A549 (cell line): ENCODE results near the gene MED4. TPM values are rescaled to one million over a fixed set of nuclear protein-coding genes. Genes with fewer than 3 reads are reported as not detected.

Experiments
- ATAC-seq, 2 experiments: fragments of 200-7000 bp in 1 of 2; fragments of >200 bp in 1 of 2; cut with Nextera tagmentation in 1 of 2; cut with Tn5 transposase in 1 of 2; 3 replicates each; pipeline versions ENCODE4 v1.8.0 to v1.9.1; 2018 to 2020; ENCODE audit warnings: mild to moderate bottlenecking in 1 of 2, moderate library complexity in 1 of 2
- CTCF ChIA-PET: fragments of 300-600 bp; sonication (Branson Sonifier 250); formaldehyde crosslinking; extraction: SDS; loops from one replicate; lab custom pipeline; 2021; ENCODE audit warnings: antibody characterized with exemption, inconsistent platforms; lab: Yijun Ruan, JAX
- POLR2A ChIA-PET: fragments of 350-600 bp; formaldehyde crosslinking; extraction: SDS; loops from one replicate; lab custom pipeline; 2021; ENCODE audit warnings: antibody characterized with exemption, inconsistent platforms; lab: Yijun Ruan, JAX
- DNase-seq, 2 experiments: peaks; one replicate each; pipeline versions ENCODE4 v3.0.0 to v3.0.0-alpha.2; 2011 to 2016; ENCODE audit warnings: low read depth in 1 of 2, low spot score in 1 of 2
- FAIRE-seq: peaks from 2 replicates; lab custom pipeline; 2011; peaks lifted over from hg19 to GRCh38; lab: Jason Lieb, UNC
- H3K27ac ChIP-seq, 2 experiments: fragments of >200 bp; sonication (Bioruptor Twin); formaldehyde crosslinking; 3 replicates each; pipeline ENCODE4 v1.5.1; 2016 to 2017
- H3K4me1 ChIP-seq: fragments of >200 bp; sonication (Bioruptor Twin); formaldehyde crosslinking; 3 replicates; pipeline ENCODE4 v1.6.1; 2016
- H3K4me2 ChIP-seq: fragments of >200 bp; sonication (Bioruptor Twin); formaldehyde crosslinking; 3 replicates; pipeline ENCODE4 v1.6.1; 2016
- H3K4me3 ChIP-seq: fragments of >200 bp; sonication (Bioruptor Twin); formaldehyde crosslinking; 3 replicates; pipeline ENCODE4 v1.5.1; 2016
- H3K9me3 ChIP-seq: fragments of >200 bp; sonication (Bioruptor Twin); formaldehyde crosslinking; 3 replicates; pipeline ENCODE4 v1.6.1; 2016
- CBX2 ChIP-seq: fragments of 200-600 bp; sonication (generic); IDR thresholded peaks from 2 replicates; pipeline ENCODE4 v1.6.1; 2016; ENCODE audit warnings: low read depth, mild to moderate bottlenecking, borderline replicate concordance
- CEBPB ChIP-seq, 2 experiments: fragments of >200 bp in 1 of 2; sonication (Bioruptor Twin) in 1 of 2; formaldehyde crosslinking in 1 of 2; IDR thresholded peaks; 2 replicates each; pipeline ENCODE4 v1.6.1; 2012 to 2016
- CHD2 ChIP-seq: fragments of 150-350 bp; IDR thresholded peaks from 2 replicates; pipeline ENCODE4 v1.6.1; 2014; ENCODE audit warnings: low read length; ENCODE audit not compliant: partially characterized antibody
- EHF ChIP-seq: fragments of 250-450 bp; sonication (Bioruptor Pico); IDR thresholded peaks from 2 replicates; pipeline ENCODE4 v1.5.0; 2020; ENCODE audit warnings: mild to moderate bottlenecking
- EHMT2 ChIP-seq: fragments of 200-600 bp; sonication (generic); IDR thresholded peaks from 2 replicates; pipeline ENCODE4 v1.6.1; 2016; ENCODE audit warnings: antibody characterized with exemption, low read depth, mild to moderate bottlenecking, moderate library complexity
- FOXS1 ChIP-seq: fragments of 250-450 bp; sonication (Bioruptor Pico); IDR thresholded peaks from 2 replicates; pipeline ENCODE4 v1.5.0; 2020; ENCODE audit warnings: mild to moderate bottlenecking, moderate library complexity
- GATA3 ChIP-seq: IDR thresholded peaks from 2 replicates; pipeline ENCODE4 v1.6.1; 2012; ENCODE audit warnings: borderline replicate concordance
- HDAC2 ChIP-seq: fragments of 200-600 bp; sonication (generic); IDR thresholded peaks from 2 replicates; pipeline ENCODE4 v1.6.1; 2016
- HEYL ChIP-seq: fragments of 250-450 bp; sonication (Bioruptor Pico); IDR thresholded peaks from 2 replicates; pipeline ENCODE4 v1.8.0; 2021; ENCODE audit warnings: mild to moderate bottlenecking, moderate library complexity
- HOXB5 ChIP-seq: fragments of 250-450 bp; sonication (Bioruptor Pico); IDR thresholded peaks from 2 replicates; pipeline ENCODE4 v1.5.0; 2020; ENCODE audit warnings: mild to moderate bottlenecking, moderate library complexity
- KDM1A ChIP-seq: fragments of 200-600 bp; sonication (generic); IDR thresholded peaks from 2 replicates; pipeline ENCODE4 v1.6.1; 2016; ENCODE audit warnings: low read depth, mild to moderate bottlenecking
- KDM5A ChIP-seq: fragments of 200-600 bp; sonication (generic); IDR thresholded peaks from 2 replicates; pipeline ENCODE4 v1.6.1; 2016; ENCODE audit warnings: antibody characterized with exemption, mild to moderate bottlenecking
- MYC ChIP-seq: IDR thresholded peaks from 2 replicates; pipeline ENCODE4 v1.6.1; 2012; ENCODE audit warnings: mild to moderate bottlenecking, inconsistent platforms, low read length, improper control_type of control experiment, borderline replicate concordance
- NPAS2 ChIP-seq: fragments of 250-450 bp; sonication (Bioruptor Pico); IDR thresholded peaks from 2 replicates; pipeline ENCODE4 v1.8.0; 2022; ENCODE audit warnings: mild to moderate bottlenecking, moderate library complexity, borderline replicate concordance
- PHF8 ChIP-seq: fragments of 200-600 bp; sonication (generic); IDR thresholded peaks from 2 replicates; pipeline ENCODE4 v1.6.1; 2016; ENCODE audit warnings: low read depth, mild to moderate bottlenecking, antibody characterized with exemption, moderate library complexity, borderline replicate concordance
- POLR2A ChIP-seq: IDR thresholded peaks from 2 replicates; pipeline ENCODE4 v1.6.1; 2012; ENCODE audit warnings: mild to moderate bottlenecking, low read length
- RFX5 ChIP-seq: fragments of 450-650 bp; IDR thresholded peaks from 2 replicates; pipeline ENCODE4 v1.7.1; 2014; ENCODE audit warnings: antibody characterized with exemption, mild to moderate bottlenecking, moderate library complexity
- RNF2 ChIP-seq: fragments of 200-600 bp; sonication (generic); IDR thresholded peaks from 2 replicates; pipeline ENCODE4 v1.6.1; 2016; ENCODE audit warnings: low read depth, mild to moderate bottlenecking, antibody characterized with exemption, moderate library complexity, borderline replicate concordance
- SMC3 ChIP-seq: fragments of >200 bp; sonication (Bioruptor Twin); formaldehyde crosslinking; IDR thresholded peaks from 3 replicates; pipeline ENCODE4 v1.6.1; 2018; ENCODE audit warnings: inconsistent platforms
- TFCP2L1 ChIP-seq: fragments of 250-450 bp; sonication (Bioruptor Pico); IDR thresholded peaks from 2 replicates; pipeline ENCODE4 v1.5.0; 2021; ENCODE audit warnings: mild to moderate bottlenecking
- TP53 ChIP-seq: fragments of 250-450 bp; sonication (Bioruptor Pico); IDR thresholded peaks from 2 replicates; pipeline ENCODE4 v1.5.0; 2021; ENCODE audit warnings: mild to moderate bottlenecking, moderate library complexity
- ZNF302 ChIP-seq: fragments of 250-450 bp; sonication (Bioruptor Pico); IDR thresholded peaks from 2 replicates; pipeline ENCODE4 v1.9.0; 2021; ENCODE audit warnings: inconsistent platforms, mild to moderate bottlenecking, moderate library complexity
- ZSCAN20 ChIP-seq: fragments of 250-450 bp; sonication (Bioruptor Pico); IDR thresholded peaks from 2 replicates; pipeline ENCODE4 v1.8.0; 2022; ENCODE audit warnings: mild to moderate bottlenecking, moderate library complexity
- WGBS: methylation state at CpG from one replicate; pipeline ENCODE4 v1.1.6; 2017; ENCODE audit errors: missing lambda C conversion rate; 5-methylcytosine and 5-hydroxymethylcytosine counted together
- polyA plus RNA-seq, 4 experiments: library from polyadenylated mRNA; depleted of rRNA in 3 of 4; stranded (reverse); fragments of >200 nt; fragmentation: RNase III in 1 of 4; extraction: RNeasy Plus Mini Kit Qiagen cat#74134 plus additional on column Dnase treatment in 1 of 4; gene quantifications; 2 replicates in 3 of 4; 3 replicates in 1 of 4; pipeline ENCODE4 v1.2.3, GENCODE V29; 2011 to 2017
- TF ChIP-seq, protein P1 (sequence below): fragments of 250-450 bp; sonication (Bioruptor Pico); IDR thresholded peaks from 2 replicates; pipeline ENCODE4 v1.5.0; 2020; ENCODE audit warnings: low read depth, mild to moderate bottlenecking, moderate library complexity
- TF ChIP-seq, protein P2 (sequence below): fragments of 250-450 bp; sonication (Bioruptor Pico); IDR thresholded peaks from 2 replicates; pipeline ENCODE4 v1.5.0; 2021; ENCODE audit warnings: mild to moderate bottlenecking, moderate library complexity, borderline replicate concordance
- TF ChIP-seq, protein P3 (sequence below): fragments of >200 bp; sonication (Bioruptor Twin); formaldehyde crosslinking; IDR thresholded peaks from 3 replicates; pipeline ENCODE4 v1.6.1; 2016
- TF ChIP-seq, protein P4 (sequence below): fragments of 150-350 bp; IDR thresholded peaks from 2 replicates; pipeline ENCODE4 v1.6.1; 2014; ENCODE audit warnings: low read depth, mild to moderate bottlenecking, low read length
- TF ChIP-seq, protein P5 (sequence below): fragments of >200 bp; sonication (Bioruptor Twin); formaldehyde crosslinking; IDR thresholded peaks from 2 replicates; pipeline ENCODE4 v1.6.1; 2016

MED4 gene
- polyA plus RNA-seq, 2 of the 4 experiments (the other 2 are of a cell fraction), result 30.5 to 41.9 TPM

DNA sequence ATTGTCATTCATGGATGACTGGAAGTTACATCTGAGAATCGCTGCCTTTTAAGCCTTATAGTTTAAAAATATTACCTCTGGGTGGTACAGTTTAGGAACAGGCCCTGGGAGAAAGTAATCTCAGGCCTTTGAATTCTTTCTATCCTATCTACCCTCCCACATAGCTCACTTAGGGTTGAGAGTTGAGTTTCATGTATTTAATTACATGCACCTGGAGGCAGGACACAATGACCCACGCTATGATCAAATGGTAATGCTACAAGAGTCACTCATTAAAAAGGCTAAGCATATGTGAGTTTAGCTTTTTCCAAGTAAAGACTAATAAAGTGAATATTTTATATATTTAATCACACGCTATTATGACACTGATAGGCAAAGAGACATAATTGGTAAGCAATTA is 25.3 kb upstream of the MED4 start:
- POLR2A ChIA-PET, result no interaction called here
- CTCF ChIA-PET, result interaction anchor here (1.5 to 1.9 kb wide), 2 partner anchors 25 to 460 kb away, joined by 4 to 5 read pairs; partner anchors contain the start of gene MED4
- ATAC-seq (no peak), DNase-seq (no peak), FAIRE-seq (no peak)
- 67% methylated on average over 3 of the region's 3 CpGs for WGBS
- TF ChIP-seq, protein P1, sequence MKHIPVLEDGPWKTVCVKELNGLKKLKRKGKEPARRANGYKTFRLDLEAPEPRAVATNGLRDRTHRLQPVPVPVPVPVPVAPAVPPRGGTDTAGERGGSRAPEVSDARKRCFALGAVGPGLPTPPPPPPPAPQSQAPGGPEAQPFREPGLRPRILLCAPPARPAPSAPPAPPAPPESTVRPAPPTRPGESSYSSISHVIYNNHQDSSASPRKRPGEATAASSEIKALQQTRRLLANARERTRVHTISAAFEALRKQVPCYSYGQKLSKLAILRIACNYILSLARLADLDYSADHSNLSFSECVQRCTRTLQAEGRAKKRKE (CRISPR knock-in tag), result no peak
- TF ChIP-seq GATA3 (no peak), KDM1A (no peak), CEBPB (IDR thresholded peaks at IDR 0.05) (no peak), NPAS2 (CRISPR knock-in tag) (no peak), RFX5 (no peak), ZSCAN20 (CRISPR knock-in tag) (no peak), MYC (no peak), FOXS1 (no peak), CBX2 (no peak), PHF8 (no peak), RNF2 (no peak), HDAC2 (no peak), POLR2A (no peak), EHMT2 (no peak), HOXB5 (CRISPR knock-in tag) (no peak), KDM5A (no peak), TFCP2L1 (no peak)
- TF ChIP-seq, protein P2, sequence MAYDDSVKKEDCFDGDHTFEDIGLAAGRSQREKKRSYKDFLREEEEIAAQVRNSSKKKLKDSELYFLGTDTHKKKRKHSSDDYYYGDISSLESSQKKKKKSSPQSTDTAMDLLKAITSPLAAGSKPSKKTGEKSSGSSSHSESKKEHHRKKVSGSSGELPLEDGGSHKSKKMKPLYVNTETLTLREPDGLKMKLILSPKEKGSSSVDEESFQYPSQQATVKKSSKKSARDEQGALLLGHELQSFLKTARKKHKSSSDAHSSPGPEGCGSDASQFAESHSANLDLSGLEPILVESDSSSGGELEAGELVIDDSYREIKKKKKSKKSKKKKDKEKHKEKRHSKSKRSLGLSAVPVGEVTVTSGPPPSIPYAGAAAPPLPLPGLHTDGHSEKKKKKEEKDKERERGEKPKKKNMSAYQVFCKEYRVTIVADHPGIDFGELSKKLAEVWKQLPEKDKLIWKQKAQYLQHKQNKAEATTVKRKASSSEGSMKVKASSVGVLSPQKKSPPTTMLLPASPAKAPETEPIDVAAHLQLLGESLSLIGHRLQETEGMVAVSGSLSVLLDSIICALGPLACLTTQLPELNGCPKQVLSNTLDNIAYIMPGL (CRISPR knock-in tag), result no peak
- TF ChIP-seq, protein P3, sequence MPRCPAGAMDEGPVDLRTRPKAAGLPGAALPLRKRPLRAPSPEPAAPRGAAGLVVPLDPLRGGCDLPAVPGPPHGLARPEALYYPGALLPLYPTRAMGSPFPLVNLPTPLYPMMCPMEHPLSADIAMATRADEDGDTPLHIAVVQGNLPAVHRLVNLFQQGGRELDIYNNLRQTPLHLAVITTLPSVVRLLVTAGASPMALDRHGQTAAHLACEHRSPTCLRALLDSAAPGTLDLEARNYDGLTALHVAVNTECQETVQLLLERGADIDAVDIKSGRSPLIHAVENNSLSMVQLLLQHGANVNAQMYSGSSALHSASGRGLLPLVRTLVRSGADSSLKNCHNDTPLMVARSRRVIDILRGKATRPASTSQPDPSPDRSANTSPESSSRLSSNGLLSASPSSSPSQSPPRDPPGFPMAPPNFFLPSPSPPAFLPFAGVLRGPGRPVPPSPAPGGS, result no peak
- Histone ChIP-seq H3K4me1 (no peaks in the 10 kb centered on the region), H3K4me3 (no peak overlapping the region), H3K4me2 (no peak overlapping the region), H3K9me3 (no peaks in the 10 kb centered on the region), H3K27ac (no peak overlapping the region)

DNA sequence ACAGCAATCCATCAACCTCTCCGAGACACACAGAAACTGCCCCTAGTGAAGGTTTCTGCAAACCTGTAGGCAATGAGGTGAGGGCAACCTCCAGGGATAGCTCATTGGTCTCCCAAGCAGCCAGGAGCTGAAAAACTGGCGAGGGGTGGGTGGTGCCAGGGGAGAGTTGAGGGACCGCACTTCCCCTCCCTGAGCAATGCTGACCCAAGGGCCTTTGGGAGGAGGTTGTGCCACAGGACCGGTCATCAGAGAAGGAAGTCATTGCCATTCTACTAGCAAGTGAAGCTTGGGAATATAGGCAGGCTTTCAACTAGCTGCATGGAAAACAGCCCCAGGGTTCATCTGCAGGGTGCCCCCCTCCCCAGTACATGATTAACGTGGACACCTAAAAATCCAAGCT is 23.1 kb upstream of the MED4 start:
- FAIRE-seq, result no peak
- DNase-seq, result no peak
- no peak for ATAC-seq
- TF ChIP-seq, protein P4, sequence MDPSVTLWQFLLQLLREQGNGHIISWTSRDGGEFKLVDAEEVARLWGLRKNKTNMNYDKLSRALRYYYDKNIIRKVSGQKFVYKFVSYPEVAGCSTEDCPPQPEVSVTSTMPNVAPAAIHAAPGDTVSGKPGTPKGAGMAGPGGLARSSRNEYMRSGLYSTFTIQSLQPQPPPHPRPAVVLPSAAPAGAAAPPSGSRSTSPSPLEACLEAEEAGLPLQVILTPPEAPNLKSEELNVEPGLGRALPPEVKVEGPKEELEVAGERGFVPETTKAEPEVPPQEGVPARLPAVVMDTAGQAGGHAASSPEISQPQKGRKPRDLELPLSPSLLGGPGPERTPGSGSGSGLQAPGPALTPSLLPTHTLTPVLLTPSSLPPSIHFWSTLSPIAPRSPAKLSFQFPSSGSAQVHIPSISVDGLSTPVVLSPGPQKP, result no peak
- TF ChIP-seq KDM5A (no peak), TFCP2L1 (no peak), HEYL (CRISPR knock-in tag) (no peak), TP53 (CRISPR knock-in tag) (no peak), ZNF302 (CRISPR knock-in tag) (no peak), EHMT2 (no peak), CHD2 (no peak), EHF (CRISPR knock-in tag) (no peak), NPAS2 (CRISPR knock-in tag) (no peak), SMC3 (no peak), MYC (no peak)
- TF ChIP-seq, protein P5, sequence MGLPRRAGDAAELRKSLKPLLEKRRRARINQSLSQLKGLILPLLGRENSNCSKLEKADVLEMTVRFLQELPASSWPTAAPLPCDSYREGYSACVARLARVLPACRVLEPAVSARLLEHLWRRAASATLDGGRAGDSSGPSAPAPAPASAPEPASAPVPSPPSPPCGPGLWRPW, result no peak
- Histone ChIP-seq H3K4me3 (no peak overlapping the region), H3K4me2 (no peak overlapping the region), H3K4me1 (no peaks in the 10 kb centered on the region), H3K27ac (no peak overlapping the region), H3K9me3 (no peaks in the 10 kb centered on the region)
- 50% methylated on average over 4 of the region's 5 CpGs for WGBS
- CTCF ChIA-PET, result interaction anchor here (1.0 to 1.1 kb wide), 3 partner anchors 8 to 20 kb away, joined by 3 to 4 read pairs (median 4); no protein-coding TSS in a partner anchor
- POLR2A ChIA-PET, result interaction anchor here (0.6 kb wide), 1 partner anchor 58 kb away, joined by 4 read pairs; no protein-coding TSS in a partner anchor
